ENCODE measurements around the gene KLHL21. TPM values are rescaled to one million over a fixed set of nuclear protein-coding genes. Genes with fewer than 3 reads are reported as not detected.
A peak's percentile ranks its signal among the peaks of the same experiment; 100 is the strongest.

Gene KLHL21
- total RNA-seq, 1 donor from 2014 or later: 27.8 TPM

GRCh38 chr1:6584126-6585080, 18.3 kb downstream of the KLHL21 start:
- Mint-ChIP-seq H3K36me3 (ENCODE audit: low read depth) (peaks cover 8% of the 10 kb centered on the region), H3K9me3 (no peaks in the 10 kb centered on the region), H3K4me1 (ENCODE audit: low read depth) (peaks cover 36% of the 10 kb centered on the region), H3K27me3 (ENCODE audit: insufficient read depth) (no peaks in the 10 kb centered on the region), H3K4me3 (no peak overlapping the region), H3K27ac (peak overlapping the region; percentile 43)
- no peak for DNase-seq (ENCODE audit: low spot score)
- intact Hi-C loops (cut with micrococcal nuclease): no loop called here

GRCh38 chr1:6582370-6582769, 20.3 kb downstream of the KLHL21 start:
- Mint-ChIP-seq H3K27me3 (ENCODE audit: insufficient read depth) (no peaks in the 10 kb centered on the region), H3K9me3 (no peaks in the 10 kb centered on the region), H3K27ac (peak overlapping the region; percentile 63), H3K4me3 (peak overlapping the region; percentile 95), H3K4me1 (ENCODE audit: low read depth) (peaks cover 42% of the 10 kb centered on the region), H3K36me3 (ENCODE audit: low read depth) (peaks cover 8% of the 10 kb centered on the region)
- intact Hi-C loops (cut with micrococcal nuclease): no loop called here
- no peak for DNase-seq (ENCODE audit: low spot score)

- Mint-ChIP-seq H3K4me1 (ENCODE audit: low read depth) (peaks cover 42% of the 10 kb centered on the region), H3K9me3 (no peaks in the 10 kb centered on the region), H3K36me3 (ENCODE audit: low read depth) (peaks cover 8% of the 10 kb centered on the region), H3K27ac (no peak overlapping the region), H3K4me3 (peak overlapping the region; percentile 95), H3K27me3 (ENCODE audit: insufficient read depth) (no peaks in the 10 kb centered on the region)
- DNase-seq (ENCODE audit: low spot score): no peak
- intact Hi-C loops (cut with micrococcal nuclease): no loop called here
Measured at GRCh38 chr1:6581561-6582305, 20.9 kb downstream of the KLHL21 start.

GRCh38 chr1:6580593-6581409, 21.9 kb downstream of the KLHL21 start:
- Mint-ChIP-seq H3K36me3 (ENCODE audit: low read depth) (peaks cover 8% of the 10 kb centered on the region), H3K4me3 (peak overlapping the region; percentile 95), H3K27me3 (ENCODE audit: insufficient read depth) (no peaks in the 10 kb centered on the region), H3K9me3 (no peaks in the 10 kb centered on the region), H3K27ac (peak overlapping the region; percentile 91), H3K4me1 (ENCODE audit: low read depth) (peaks cover 42% of the 10 kb centered on the region)
- DNase-seq (ENCODE audit: low spot score): no peak
- intact Hi-C loops (cut with micrococcal nuclease): no loop called here

- no peaks in the 10 kb centered on the region for H3K27me3 Mint-ChIP-seq (ENCODE audit: insufficient read depth)
- peak overlapping the region; percentile 95 for H3K4me3 Mint-ChIP-seq
- H3K36me3 Mint-ChIP-seq (ENCODE audit: low read depth): peaks cover 8% of the 10 kb centered on the region
Measured at GRCh38 chr1:6580119-6580592, 22.5 kb downstream of the KLHL21 start.

GRCh38 chr1:6579374-6580118, 23.1 kb downstream of the KLHL21 start, which contains the start of gene ZBTB48:
Gene ZBTB48, plus strand, starts transcription at chr1:6579994. Its CDS starts 616 bp downstream, at chr1:6580610.
- DNase-seq (ENCODE audit: low spot score): peak; percentile 97
- H3K4me3 Mint-ChIP-seq: peak within 1 kb of the TSS; percentile 95
- H3K27me3 Mint-ChIP-seq (ENCODE audit: insufficient read depth): no peaks in the 10 kb centered on the region
- H3K4me1 Mint-ChIP-seq (ENCODE audit: low read depth): peaks cover 36% of the 10 kb centered on the region
- peak within 1 kb of the TSS; percentile 98 for H3K27ac Mint-ChIP-seq
- intact Hi-C loops (cut with micrococcal nuclease): loop anchor here (1.0 kb wide), 4 partner anchors 22 to 46 kb away; partner anchors contain the start of genes NOL9 and PHF13
- H3K36me3 Mint-ChIP-seq (ENCODE audit: low read depth): peaks cover 8% of the 10 kb centered on the region
- H3K9me3 Mint-ChIP-seq: no peaks in the 10 kb centered on the region

More at GRCh38 chr1:6580119-6580592, 22.5 kb downstream of the KLHL21 start:
- no peak for DNase-seq (ENCODE audit: low spot score)
- peak overlapping the region; percentile 98 for H3K27ac Mint-ChIP-seq
- intact Hi-C loops (cut with micrococcal nuclease): no loop called here
- peaks cover 42% of the 10 kb centered on the region for H3K4me1 Mint-ChIP-seq (ENCODE audit: low read depth)
- no peaks in the 10 kb centered on the region for H3K9me3 Mint-ChIP-seq

GRCh38 chr1:6578624-6579373, 23.9 kb downstream of the KLHL21 start:
- Mint-ChIP-seq H3K4me3 (peak overlapping the region; percentile 95), H3K36me3 (ENCODE audit: low read depth) (peaks cover 8% of the 10 kb centered on the region), H3K9me3 (no peaks in the 10 kb centered on the region), H3K27me3 (ENCODE audit: insufficient read depth) (no peaks in the 10 kb centered on the region), H3K4me1 (ENCODE audit: low read depth) (peaks cover 32% of the 10 kb centered on the region), H3K27ac (peak overlapping the region; percentile 98)
- no peak for DNase-seq (ENCODE audit: low spot score)
- intact Hi-C loops (cut with micrococcal nuclease): loop anchor here (1.0 kb wide), 4 partner anchors 23 to 47 kb away; partner anchors contain the start of genes NOL9 and PHF13

GRCh38 chr1:6577831-6578525, 24.7 kb downstream of the KLHL21 start:
- no peak overlapping the region for H3K4me3 Mint-ChIP-seq
- no peak for DNase-seq (ENCODE audit: low spot score)
- peaks cover 8% of the 10 kb centered on the region for H3K36me3 Mint-ChIP-seq (ENCODE audit: low read depth)
- no peaks in the 10 kb centered on the region for H3K9me3 Mint-ChIP-seq
- intact Hi-C loops (cut with micrococcal nuclease): no loop called here
- H3K27ac Mint-ChIP-seq: peak overlapping the region; percentile 35
- peaks cover 33% of the 10 kb centered on the region for H3K4me1 Mint-ChIP-seq (ENCODE audit: low read depth)
- H3K27me3 Mint-ChIP-seq (ENCODE audit: insufficient read depth): no peaks in the 10 kb centered on the region

- no peak for DNase-seq (ENCODE audit: low spot score)
- H3K9me3 Mint-ChIP-seq: peaks cover 4% of the 10 kb centered on the region
- H3K36me3 Mint-ChIP-seq (ENCODE audit: low read depth): peaks cover under 1% of the 10 kb centered on the region
- intact Hi-C loops (cut with micrococcal nuclease): no loop called here
- peaks cover 16% of the 10 kb centered on the region for H3K4me1 Mint-ChIP-seq (ENCODE audit: low read depth)
- no peak overlapping the region for H3K4me3 Mint-ChIP-seq
- H3K27me3 Mint-ChIP-seq (ENCODE audit: insufficient read depth): peaks cover 2% of the 10 kb centered on the region
- no peak overlapping the region for H3K27ac Mint-ChIP-seq
Measured at GRCh38 chr1:6574818-6575217, 27.9 kb downstream of the KLHL21 start.

- DNase-seq (ENCODE audit: low spot score): no peak
- Mint-ChIP-seq H3K36me3 (ENCODE audit: low read depth) (no peaks in the 10 kb centered on the region), H3K4me3 (no peak overlapping the region), H3K4me1 (ENCODE audit: low read depth) (peaks cover 9% of the 10 kb centered on the region), H3K27me3 (ENCODE audit: insufficient read depth) (peaks cover 2% of the 10 kb centered on the region), H3K9me3 (peaks cover 4% of the 10 kb centered on the region), H3K27ac (no peak overlapping the region)
- intact Hi-C loops (cut with micrococcal nuclease): no loop called here
Measured at GRCh38 chr1:6574025-6574620, 28.5 kb downstream of the KLHL21 start.
